DMS 273 (cell line): Measurements from ENCODE around the gene AP3S2.
"Not testable (repeated sequence)": the region's sequence is repeated elsewhere in the genome, so short reads cannot be mapped to it uniquely, and the experiment has no call there.

ENCODE experiments used
- DNase-seq: peaks from one replicate; lab custom pipeline; 2025; ENCODE audit not compliant: unreplicated experiment; lab: John Stamatoyannopoulos, UW

AP3S2 gene

DNA sequence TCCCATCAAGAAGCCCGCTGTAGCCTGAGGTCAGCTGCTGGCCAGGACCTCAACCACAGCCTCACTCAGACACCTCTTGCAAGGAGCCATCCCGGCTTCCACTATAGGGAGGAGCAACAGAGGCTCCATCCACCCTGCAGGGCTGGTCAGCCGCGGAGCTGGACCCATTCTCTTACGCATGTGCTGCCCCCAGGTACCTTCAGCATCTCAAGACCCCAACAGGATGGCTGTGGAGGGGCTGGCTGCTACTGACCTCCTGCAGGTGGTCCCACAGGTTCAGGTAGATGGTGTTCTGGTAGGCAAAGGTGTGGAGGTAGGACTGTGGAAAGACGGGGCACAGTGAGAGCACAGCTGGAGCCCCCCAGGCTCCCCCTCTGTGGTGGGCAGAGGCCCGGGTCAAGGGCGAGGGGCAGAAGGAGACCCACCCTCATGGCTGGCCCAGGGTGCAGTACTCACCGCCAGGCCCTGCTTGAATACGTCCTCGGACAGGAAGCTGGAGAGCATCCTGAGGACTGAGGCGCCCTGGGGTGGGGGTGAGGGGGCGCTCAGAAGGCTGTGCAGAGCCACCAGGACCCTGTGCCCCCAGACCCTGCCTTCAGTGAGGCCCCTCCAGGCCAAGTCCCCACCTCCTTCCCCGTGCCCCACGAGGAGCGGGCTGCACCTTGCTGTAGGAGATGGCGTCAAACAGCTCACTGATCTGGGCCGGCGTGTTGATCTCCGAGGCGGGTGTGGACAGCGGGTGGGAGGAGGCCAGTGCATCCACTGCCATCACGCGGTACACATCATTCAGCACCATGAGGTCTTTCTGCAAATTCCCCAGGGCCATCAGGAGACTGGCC, 90.6 kb downstream of the AP3S2 start:
- DNase-seq: no peak

DNA sequence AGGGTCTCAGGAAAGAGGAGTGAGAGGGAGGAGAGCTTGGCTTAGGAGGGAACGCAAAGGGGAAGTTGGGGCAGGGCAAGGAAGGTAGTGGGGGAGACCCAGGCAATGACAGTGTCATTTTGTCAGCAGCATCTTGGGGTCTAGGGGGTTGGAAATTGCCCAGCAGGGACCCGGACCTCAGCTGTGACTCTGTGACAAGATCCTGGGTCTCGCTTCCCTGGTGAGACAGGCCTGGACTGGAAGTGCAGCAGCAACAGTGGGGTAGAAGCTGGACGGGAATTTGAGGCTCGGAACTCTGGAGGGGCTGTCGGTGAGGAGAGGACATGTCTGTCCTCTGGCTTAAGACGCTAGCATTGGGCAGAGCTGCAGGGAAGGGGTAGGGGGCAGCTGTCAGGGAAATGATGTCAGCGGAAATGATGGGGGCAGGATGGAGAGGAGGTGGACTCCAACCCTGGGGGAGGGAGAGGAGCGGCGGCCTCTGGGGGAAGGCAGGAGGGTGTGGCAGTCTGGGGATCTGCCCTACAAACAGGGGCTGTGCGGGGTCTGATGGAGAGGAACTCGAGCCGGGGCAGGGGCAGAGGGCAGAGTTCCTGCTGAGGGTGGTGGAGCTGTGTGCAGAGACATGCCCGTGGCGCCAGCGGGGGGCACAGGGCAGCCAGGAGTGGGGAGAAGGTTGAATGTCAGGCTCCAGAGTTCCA, 91.4 kb downstream of the AP3S2 start:
- no peak for DNase-seq

DNA sequence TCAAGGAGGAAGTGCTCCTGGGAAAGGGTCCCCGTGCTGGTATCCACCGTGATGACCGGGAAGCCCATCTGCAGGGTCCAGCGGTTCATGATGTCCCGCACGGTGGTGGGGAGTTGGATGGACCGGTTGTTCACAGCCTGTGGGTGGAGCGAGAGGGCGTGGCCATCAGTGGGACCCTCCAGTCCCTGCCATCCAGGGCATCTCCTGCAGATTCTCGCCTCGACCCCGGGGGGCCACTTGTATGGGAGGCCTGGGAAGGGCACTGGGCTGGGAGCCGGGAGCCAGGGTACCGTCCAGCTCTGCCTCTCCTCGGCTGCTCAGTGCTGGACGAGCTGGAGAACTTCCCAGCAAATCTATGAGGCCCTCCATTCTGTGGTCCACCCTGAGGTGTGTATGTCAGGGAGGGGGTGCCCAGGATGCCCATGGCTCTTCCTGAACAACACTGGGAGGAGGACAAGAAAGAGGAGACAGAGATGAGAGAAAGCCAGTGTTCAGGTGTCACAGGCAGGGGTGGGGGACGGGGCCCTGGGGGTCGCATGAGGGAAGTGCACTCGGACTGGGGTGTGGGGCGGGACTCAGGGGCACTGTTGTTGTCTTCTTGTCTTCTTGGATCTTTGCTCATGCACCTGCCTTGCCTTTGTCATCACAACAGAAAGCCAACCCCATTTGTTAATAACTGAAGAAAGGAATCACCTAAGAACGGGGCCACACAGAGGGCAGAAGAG, 92.2 kb downstream of the AP3S2 start:
- no peak for DNase-seq

DNA sequence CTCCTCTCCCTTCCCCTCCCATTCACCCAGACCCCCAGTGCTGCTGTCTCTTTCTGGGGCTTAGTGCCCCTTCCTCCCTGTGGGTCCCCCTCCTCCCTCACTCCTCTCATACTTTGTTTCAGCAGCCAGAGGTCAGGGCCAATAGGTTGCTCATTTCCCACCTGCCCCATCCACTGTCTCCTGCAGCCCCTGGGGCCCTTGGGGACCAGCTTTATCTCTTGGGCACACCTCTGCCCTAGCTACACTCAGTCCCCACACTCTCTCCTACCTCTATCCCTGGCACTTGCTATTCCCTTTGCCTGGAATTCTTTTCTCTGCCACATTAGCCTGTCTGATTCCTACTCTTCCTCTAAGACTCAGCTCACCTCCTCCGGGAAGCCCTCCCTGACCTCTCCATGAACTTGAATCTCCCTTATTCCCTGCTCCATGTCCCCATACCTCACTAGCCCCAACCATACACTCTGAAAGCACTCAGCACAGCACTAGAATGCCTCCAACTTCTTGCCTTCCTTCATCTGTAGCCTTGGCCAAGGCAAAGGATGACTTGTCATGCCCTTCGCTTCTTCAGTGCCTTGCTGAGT, 93.8 kb downstream of the AP3S2 start:
- DNase-seq: no peak

DNA sequence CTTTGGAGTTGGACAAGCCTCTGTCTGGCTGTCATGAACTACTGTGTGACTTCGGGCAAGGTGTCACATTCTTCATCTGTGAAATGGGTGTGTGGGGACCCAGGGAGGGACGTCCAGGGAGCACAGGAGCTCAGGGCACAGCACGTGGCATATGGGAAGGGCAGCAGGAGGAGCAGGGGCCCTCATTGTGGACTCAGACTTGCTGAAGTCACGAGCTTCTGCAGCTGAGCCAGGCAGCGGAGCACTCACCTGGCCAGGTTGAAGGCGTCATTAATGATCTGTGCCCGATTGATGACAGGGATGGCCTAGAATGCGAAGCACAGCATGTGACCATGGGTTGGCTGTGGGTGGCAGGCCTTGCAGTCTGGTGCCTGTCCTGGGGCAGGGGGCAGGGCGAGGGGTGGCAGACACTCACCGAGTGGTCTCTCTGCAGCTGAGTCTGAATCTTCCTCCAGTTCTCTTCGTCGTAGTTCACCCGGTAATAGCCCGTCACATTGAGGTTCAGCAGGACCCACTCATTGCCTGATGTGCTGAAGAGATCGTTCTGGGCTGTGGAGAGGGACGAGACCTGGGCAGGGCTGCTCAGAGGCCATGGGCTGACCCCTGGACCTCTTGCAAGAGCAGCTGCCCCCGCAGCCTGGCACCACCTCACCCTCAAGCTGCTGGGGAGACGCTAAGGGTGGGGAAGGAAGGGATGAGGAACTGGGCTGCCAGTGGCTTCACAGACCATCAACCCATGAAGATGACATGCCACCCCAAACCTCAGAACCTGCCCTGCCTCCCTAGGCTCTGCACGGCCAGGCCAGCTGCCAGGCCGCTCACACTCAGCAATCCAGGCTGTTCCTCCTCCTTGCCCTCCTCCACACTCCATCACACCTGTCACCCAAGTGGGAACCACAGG, 94.5 kb downstream of the AP3S2 start:
- no peak for DNase-seq

DNA sequence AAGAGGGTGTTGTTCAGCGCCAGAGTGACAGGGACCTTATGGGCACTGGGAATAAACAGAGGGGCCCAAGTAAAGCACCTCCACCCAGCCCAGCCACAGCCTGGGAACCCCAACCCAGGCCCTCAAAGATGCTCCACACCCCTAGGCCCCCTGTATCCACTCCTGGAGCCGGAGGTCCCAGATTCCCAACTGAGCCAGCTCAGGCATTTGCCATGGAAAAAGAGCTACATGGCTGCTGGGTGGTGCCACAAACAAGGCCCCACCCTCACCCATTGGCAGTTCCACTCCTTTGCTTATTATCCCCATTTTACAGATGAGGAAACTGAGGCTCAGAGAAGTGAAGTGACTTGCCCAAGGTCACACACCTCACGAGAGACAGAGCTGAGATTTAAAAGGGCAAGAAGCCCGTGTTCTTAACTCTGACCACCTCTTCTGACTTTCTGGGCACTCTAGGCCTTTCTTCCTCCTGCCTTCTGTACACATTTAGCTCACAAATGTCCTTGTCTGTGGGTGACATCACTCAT, 96.1 kb downstream of the AP3S2 start:
- no peak for DNase-seq

DNA sequence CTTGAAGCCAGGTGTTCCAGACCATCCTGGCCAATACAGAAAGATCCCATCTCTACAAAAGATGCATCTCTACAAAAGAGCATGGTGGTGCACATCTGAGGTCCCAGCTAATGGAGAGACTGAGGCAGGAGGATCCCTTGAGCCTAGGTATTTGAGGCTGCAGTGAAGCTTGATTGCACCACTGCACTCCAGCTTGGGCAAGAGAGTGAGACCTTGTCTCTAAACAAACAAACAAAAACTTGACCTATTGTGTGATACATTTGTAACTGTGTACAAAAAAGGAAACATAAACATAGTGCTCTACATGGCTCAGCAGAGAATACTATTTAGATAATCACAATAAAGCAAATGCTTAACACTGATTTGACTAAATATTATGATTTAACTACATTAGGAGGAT, 97.8 kb downstream of the AP3S2 start:
- DNase-seq: no peak

DNA sequence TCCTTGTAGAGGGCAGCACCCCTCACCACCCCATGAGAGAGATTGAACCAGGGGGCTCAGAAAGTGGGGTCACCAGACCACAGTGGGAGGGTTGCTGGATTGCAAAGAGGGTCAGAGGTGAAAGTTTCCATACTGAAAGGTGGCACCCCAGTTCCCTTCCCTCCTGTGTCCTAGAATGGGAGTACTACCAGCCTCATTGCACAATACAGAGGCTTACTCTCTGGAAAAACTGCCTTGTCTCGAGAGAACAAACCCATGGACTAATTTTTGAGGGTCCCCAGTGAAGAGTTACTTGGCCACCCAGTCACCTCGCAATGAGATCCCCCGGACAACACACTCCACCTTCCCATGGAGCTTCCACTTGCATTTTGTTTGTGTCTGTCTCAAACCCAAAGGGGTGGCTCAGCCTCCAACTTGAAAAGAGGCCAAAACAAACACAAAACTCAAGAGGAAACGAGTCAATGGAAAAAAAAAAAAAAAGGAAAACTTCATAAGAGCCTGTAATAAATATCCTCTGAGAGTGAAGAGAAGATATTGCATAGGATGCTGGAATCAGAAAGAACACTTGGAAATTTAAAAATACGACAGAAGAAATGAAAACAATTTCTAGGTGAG, 99.1 kb downstream of the AP3S2 start:
- DNase-seq: no peak

DNA sequence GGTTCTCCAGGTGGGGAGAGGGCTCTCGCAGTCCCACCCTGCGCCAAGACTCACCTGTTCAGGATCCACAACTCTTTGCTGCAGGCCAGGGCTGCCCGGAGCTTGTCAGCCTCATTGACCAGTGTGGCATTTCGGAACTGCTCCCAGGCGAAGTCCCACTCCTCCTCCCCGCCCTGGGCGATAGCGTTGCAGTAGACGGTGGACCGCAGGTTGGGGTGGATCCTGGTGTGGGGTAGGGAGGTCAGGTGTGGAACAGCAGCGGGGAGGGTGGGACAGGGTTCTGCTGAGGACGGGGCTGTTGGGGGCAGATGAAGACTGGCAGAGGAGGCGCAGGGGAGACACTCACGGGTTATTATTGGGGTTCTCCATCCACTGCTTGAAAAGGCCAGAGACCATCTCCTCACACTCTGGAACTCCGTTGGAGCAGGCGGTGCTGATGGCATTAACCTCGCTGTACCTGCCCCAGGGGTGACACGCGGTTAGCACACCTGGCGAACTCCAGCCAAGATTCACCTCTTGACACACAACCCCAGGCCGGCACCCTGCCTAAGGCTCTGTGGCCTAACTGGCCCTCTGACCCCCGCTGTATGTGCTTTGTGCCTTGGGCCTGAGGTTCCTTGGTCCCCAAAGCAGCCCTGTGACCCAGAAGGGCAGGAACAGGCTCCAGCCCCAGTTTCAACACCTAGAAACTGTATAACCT, 101.5 kb downstream of the AP3S2 start:
- no peak for DNase-seq

DNA sequence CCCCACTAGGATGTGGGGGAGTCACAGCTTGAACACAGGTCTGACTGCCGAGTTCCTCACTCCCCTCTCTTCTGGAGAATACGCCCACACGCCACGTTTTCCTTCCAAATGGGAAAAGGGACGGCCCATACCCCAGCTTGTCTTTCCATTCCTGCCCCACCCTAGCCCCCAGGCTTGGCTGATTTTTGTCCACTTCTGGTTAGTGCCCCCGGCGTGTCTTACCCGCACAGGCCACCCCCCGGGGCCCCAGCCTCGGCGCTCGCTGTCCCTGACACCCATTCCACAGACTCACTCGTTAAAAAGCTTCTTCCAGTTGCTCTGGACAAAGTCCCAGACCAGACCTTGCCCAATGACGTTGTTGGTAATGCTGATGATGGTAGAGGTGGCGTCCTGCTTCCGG, 103.1 kb downstream of the AP3S2 start:
- no peak for DNase-seq

DNA sequence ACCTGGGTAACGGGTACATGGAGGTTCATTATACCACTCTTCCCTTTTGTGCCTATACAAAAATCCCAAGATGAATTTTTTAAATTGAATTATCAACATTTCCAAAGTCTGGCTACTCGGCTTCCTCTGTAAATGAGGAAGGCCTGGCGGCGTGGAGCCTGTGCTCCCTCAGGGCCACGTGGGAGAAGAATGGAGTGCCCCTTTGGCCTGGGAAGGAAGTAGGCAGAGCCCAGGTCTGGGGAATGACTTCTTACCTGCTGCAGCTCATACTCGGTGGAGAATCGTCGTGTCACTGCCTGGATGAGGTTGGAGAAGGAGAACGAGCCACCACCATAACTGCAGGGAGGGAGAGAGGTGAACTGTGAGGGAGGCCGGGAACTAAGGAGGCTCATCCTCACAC, 103.6 kb downstream of the AP3S2 start:
- no peak for DNase-seq

DNA sequence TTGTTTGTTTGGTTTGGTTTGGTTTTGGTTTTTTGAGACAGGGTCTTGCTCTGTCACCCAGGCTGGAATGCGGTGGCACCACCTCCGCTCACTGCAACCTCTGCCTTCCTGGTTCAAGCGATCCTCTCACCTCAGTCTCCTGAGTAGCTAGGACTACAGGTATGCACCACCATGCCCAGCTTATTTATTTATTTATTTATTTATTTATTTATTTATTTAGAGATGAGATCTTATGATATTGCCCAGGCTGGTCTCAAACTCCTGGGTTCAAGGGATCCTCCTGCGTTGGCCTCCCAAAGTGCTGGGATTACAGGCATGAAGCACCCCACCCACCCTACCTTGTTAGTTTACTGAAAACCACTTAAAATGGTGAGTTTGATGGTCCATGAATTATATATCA, 105.2 kb downstream of the AP3S2 start:
- DNase-seq: not testable (repeated sequence)

DNA sequence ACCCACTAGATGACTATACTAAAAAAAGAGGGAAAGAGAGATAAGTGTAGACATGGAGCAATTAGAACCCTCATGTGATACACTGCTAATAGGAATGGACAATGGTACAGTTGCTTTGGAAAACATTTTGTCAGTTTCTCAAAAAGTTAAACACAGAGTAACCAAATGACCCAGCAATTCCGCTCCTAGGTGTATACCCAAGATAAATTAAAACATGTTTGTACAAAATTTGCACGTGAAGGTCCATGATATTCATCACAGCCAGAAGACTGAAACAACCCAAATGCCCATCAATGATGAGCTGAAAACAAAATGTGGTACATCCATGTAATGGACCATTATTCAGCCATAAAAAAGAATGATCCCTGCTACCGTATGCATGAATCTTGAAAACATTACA, 105.8 kb downstream of the AP3S2 start:
- no peak for DNase-seq

DNA sequence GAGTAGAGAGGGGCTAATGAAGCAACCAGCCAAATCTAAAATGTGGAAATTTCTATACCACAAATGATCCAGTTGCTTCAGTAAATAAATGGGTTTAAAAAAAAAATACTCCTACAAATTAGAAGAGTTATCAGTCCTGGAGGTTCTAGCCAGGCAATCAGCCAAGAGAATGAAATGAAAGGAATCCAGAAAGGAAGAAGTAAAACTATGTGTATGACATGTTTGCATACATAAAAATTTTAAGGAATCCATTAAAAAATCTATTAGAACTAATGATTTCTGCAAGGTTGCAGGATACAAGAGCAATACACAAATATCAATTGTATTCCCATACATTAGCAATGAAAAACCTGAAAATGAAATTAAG, 108.0 kb downstream of the AP3S2 start:
- no peak for DNase-seq

DNA sequence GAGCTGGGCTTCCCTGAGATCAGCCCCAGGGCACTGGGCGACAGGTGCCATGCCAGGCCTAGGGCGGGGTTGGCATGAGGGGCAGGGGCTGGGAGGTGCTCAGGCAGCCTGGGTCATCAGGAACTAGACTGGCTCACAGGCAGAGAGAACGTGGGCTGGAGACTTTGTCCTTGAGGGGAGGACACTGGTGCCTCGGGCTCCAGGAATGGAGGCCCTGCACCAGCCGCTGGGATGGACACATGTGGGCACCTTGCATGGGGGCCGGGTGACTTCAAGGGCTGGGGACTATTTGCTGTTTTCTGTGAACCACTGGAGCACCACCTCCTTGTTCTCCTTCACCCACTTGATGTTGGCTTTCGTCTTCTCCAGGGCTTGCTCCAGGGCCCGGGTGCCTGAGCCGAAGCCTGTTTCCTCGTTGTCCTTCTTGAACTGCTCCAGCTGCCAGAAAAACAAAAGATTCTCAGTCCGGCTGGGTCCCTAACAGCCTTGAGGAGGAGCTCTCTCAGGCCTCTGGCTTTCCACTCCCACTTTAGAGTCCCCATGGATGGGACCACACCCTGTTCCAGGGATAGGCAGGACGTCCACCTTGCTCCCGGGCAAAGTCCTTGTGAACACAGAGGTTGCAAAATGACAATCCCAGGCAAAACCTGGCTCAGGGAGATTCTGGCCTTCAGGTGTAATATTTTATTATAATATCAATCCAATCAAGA, 108.6 kb downstream of the AP3S2 start:
- no peak for DNase-seq

DNA sequence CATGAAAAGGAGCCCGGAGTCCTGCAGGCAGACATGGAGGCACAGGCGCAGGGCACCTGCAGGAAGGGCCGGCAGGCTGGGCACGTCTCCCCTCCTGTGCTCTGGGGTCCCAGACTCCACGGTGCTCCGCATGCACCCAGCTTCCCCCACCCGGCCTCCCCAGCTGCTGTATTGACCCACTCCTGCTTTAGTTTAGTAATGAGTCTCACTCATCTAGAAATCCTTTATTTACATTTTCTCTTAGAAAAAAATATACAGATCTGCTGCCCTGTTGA, 109.2 kb downstream of the AP3S2 start:
- no peak for DNase-seq

DNA sequence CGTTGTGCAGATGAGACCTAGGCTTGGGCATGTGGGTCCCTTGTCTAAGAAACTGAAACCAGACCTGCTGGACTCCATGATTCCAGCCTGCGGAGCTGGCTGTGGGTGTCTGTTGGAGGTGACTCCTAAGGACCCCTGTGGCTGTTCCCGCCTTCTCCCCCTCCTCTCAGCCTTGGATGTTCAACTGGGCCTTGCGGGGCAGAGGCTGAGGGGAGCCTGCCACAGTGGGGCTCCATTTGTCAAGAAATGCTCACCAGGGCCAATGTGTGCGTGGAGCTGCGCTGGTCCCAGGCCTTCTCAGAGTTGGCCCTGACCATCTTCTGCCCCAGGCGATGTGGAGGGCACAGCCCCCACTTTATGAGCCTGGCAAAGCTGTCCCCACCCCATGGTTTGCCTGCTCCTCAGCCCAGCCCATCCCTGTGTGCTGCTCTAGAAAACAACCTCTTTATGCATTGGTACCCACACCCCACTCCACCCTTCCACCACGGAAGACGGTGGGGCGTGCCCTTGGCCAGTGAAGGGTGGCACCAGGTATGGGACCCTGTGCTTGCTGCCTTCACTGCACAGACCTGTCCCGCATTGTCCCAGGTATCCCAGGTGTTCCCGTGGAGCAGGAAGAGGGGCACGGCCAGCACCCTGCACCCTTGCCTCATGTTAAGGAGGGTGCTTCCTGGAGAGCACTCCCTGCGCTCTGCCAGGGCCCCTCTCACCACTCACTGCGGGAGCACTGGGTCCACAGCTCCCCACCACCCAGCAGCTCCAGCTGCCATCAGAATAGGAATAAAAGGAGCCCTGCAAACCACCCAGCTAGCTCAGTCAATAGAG, 109.7 kb downstream of the AP3S2 start:
- DNase-seq: no peak
